ENCODE results near the gene SPDYE2B.
"Not testable (repeated sequence)": the region's sequence is repeated elsewhere in the genome, so short reads cannot be mapped to it uniquely, and the experiment has no call there.

DNA sequence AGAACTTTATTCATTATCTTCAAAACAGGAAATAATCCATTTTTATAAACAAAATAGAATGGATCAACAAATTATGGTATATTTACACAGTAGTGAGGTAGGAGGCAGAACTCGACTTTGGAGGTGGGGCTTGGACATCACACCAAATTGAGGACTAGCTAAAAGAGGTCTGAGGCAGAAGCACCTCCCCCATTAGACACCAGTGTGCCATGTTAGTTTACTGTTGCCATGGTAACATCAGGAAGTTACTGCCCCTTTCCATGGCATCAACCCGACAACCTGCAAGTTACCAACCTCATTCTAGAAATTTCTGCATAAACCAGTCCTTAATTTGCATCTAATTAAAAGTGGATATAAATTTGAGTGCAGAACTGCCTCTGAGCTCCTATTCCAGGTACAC is 45.9 kb downstream of the SPDYE2B start:
- TF ChIP-seq, protein P1, sequence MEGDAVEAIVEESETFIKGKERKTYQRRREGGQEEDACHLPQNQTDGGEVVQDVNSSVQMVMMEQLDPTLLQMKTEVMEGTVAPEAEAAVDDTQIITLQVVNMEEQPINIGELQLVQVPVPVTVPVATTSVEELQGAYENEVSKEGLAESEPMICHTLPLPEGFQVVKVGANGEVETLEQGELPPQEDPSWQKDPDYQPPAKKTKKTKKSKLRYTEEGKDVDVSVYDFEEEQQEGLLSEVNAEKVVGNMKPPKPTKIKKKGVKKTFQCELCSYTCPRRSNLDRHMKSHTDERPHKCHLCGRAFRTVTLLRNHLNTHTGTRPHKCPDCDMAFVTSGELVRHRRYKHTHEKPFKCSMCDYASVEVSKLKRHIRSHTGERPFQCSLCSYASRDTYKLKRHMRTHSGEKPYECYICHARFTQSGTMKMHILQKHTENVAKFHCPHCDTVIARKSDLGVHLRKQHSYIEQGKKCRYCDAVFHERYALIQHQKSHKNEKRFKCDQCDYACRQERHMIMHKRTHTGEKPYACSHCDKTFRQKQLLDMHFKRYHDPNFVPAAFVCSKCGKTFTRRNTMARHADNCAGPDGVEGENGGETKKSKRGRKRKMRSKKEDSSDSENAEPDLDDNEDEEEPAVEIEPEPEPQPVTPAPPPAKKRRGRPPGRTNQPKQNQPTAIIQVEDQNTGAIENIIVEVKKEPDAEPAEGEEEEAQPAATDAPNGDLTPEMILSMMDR (optimal IDR thresholded peaks at IDR 0.05 in 1 of 3, IDR thresholded peaks at IDR 0.05 in 1 of 3, conservative IDR thresholded peaks at IDR 0.05 in 1 of 3; ENCODE audit: extremely low read depth in 1 of 3, insufficient read depth in 2 of 3, low read length in 3 of 3), result not testable (repeated sequence)
- TF ChIP-seq EZH2 (IDR thresholded peaks at IDR 0.05; ENCODE audit: low read length), result not testable (repeated sequence)

All from keratinocyte (primary cell).